ENCODE data around the gene BEST2. TPM values are rescaled to one million over a fixed set of nuclear protein-coding genes. Genes with fewer than 3 reads are reported as not detected.

Gene BEST2
- total RNA-seq, 1 experiment from 2014 or later: 3.3 TPM

DNA sequence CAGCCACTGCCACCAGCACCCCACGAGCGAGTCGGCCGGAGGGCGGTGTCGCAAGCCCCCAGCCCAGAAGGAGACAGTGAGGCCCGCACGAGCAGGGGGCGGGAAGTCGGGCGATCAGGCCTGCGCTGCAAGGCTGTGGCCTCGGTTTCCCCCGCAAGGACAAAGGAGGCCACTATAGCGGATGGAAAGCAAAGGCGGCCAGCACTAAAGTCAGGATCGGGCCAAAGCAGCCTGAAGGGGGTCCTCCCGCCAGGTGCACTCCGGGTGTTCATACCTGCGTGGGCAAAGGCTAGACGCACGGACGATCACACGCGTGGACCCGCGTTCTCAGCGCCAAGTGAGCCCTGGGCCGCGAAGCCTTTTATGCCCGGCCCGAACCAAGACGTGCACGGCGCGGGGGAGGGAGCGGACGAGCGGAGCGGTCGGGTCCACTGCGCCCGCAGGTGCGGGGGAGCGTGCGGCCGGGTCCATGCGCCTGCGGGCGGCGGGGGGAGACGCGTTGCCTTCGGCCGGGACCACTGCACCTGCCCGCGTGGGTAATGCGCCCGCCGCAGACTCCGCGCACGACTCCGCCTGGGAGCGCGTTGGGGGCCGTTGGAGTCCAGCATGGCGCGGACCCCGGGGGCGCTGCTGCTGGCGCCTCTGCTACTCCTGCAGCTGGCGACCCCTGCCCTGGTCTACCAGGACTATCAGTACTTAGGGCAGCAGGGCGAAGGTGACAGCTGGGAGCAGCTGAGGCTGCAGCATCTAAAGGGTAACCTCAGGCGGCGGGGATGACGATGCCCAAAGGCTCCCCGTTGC, 50.1 kb downstream of the BEST2 start, which contains the start of the genes PRDX2 and THSD8 (continued):
- TF ChIP-seq, protein P1, sequence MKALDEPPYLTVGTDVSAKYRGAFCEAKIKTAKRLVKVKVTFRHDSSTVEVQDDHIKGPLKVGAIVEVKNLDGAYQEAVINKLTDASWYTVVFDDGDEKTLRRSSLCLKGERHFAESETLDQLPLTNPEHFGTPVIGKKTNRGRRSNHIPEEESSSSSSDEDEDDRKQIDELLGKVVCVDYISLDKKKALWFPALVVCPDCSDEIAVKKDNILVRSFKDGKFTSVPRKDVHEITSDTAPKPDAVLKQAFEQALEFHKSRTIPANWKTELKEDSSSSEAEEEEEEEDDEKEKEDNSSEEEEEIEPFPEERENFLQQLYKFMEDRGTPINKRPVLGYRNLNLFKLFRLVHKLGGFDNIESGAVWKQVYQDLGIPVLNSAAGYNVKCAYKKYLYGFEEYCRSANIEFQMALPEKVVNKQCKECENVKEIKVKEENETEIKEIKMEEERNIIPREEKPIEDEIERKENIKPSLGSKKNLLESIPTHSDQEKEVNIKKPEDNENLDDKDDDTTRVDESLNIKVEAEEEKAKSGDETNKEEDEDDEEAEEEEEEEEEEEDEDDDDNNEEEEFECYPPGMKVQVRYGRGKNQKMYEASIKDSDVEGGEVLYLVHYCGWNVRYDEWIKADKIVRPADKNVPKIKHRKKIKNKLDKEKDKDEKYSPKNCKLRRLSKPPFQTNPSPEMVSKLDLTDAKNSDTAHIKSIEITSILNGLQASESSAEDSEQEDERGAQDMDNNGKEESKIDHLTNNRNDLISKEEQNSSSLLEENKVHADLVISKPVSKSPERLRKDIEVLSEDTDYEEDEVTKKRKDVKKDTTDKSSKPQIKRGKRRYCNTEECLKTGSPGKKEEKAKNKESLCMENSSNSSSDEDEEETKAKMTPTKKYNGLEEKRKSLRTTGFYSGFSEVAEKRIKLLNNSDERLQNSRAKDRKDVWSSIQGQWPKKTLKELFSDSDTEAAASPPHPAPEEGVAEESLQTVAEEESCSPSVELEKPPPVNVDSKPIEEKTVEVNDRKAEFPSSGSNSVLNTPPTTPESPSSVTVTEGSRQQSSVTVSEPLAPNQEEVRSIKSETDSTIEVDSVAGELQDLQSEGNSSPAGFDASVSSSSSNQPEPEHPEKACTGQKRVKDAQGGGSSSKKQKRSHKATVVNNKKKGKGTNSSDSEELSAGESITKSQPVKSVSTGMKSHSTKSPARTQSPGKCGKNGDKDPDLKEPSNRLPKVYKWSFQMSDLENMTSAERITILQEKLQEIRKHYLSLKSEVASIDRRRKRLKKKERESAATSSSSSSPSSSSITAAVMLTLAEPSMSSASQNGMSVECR (CRISPR knock-in tag; IDR thresholded peaks at IDR 0.05; ENCODE audit: borderline replicate concordance): peak; percentile 75; the same call in 1 of the 2 replicates
- TF ChIP-seq, protein P2, sequence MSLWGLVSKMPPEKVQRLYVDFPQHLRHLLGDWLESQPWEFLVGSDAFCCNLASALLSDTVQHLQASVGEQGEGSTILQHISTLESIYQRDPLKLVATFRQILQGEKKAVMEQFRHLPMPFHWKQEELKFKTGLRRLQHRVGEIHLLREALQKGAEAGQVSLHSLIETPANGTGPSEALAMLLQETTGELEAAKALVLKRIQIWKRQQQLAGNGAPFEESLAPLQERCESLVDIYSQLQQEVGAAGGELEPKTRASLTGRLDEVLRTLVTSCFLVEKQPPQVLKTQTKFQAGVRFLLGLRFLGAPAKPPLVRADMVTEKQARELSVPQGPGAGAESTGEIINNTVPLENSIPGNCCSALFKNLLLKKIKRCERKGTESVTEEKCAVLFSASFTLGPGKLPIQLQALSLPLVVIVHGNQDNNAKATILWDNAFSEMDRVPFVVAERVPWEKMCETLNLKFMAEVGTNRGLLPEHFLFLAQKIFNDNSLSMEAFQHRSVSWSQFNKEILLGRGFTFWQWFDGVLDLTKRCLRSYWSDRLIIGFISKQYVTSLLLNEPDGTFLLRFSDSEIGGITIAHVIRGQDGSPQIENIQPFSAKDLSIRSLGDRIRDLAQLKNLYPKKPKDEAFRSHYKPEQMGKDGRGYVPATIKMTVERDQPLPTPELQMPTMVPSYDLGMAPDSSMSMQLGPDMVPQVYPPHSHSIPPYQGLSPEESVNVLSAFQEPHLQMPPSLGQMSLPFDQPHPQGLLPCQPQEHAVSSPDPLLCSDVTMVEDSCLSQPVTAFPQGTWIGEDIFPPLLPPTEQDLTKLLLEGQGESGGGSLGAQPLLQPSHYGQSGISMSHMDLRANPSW (CRISPR knock-in tag; conservative IDR thresholded peaks at IDR 0.05; ENCODE audit: low read depth): no peak
- TF ChIP-seq, protein P3, sequence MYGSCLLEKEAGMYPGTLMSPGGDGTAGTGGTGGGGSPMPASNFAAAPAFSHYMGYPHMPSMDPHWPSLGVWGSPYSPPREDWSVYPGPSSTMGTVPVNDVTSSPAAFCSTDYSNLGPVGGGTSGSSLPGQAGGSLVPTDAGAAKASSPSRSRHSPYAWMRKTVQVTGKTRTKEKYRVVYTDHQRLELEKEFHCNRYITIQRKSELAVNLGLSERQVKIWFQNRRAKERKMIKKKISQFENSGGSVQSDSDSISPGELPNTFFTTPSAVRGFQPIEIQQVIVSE (CRISPR knock-in tag; IDR thresholded peaks at IDR 0.05; ENCODE audit: borderline replicate concordance): no peak
- TF ChIP-seq, protein P4, sequence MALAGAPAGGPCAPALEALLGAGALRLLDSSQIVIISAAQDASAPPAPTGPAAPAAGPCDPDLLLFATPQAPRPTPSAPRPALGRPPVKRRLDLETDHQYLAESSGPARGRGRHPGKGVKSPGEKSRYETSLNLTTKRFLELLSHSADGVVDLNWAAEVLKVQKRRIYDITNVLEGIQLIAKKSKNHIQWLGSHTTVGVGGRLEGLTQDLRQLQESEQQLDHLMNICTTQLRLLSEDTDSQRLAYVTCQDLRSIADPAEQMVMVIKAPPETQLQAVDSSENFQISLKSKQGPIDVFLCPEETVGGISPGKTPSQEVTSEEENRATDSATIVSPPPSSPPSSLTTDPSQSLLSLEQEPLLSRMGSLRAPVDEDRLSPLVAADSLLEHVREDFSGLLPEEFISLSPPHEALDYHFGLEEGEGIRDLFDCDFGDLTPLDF (CRISPR knock-in tag; IDR thresholded peaks at IDR 0.05): no peak
- TF ChIP-seq FOXP1 (CRISPR knock-in tag; IDR thresholded peaks at IDR 0.05; ENCODE audit: borderline replicate concordance): peak; percentile 73
- TF ChIP-seq, protein P5, sequence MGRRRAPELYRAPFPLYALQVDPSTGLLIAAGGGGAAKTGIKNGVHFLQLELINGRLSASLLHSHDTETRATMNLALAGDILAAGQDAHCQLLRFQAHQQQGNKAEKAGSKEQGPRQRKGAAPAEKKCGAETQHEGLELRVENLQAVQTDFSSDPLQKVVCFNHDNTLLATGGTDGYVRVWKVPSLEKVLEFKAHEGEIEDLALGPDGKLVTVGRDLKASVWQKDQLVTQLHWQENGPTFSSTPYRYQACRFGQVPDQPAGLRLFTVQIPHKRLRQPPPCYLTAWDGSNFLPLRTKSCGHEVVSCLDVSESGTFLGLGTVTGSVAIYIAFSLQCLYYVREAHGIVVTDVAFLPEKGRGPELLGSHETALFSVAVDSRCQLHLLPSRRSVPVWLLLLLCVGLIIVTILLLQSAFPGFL (CRISPR knock-in tag; IDR thresholded peaks at IDR 0.05; ENCODE audit: borderline replicate concordance): 0 out of 2 replicates have a peak, but pooled peaks have one; percentile 8
- TF ChIP-seq MXD4 (CRISPR knock-in tag; IDR thresholded peaks at IDR 0.05; ENCODE audit: borderline replicate concordance): no peak
- TF ChIP-seq, protein P6, sequence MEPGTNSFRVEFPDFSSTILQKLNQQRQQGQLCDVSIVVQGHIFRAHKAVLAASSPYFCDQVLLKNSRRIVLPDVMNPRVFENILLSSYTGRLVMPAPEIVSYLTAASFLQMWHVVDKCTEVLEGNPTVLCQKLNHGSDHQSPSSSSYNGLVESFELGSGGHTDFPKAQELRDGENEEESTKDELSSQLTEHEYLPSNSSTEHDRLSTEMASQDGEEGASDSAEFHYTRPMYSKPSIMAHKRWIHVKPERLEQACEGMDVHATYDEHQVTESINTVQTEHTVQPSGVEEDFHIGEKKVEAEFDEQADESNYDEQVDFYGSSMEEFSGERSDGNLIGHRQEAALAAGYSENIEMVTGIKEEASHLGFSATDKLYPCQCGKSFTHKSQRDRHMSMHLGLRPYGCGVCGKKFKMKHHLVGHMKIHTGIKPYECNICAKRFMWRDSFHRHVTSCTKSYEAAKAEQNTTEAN (CRISPR knock-in tag; IDR thresholded peaks at IDR 0.05): no peak
- TF ChIP-seq GRHL2 (CRISPR knock-in tag; IDR thresholded peaks at IDR 0.05; ENCODE audit: insufficient replicate concordance, severe bottlenecking): no peak
- TF ChIP-seq ZNF317 (CRISPR knock-in tag; IDR thresholded peaks at IDR 0.05; ENCODE audit: borderline replicate concordance, low read depth): no peak
- TF ChIP-seq, protein P7, sequence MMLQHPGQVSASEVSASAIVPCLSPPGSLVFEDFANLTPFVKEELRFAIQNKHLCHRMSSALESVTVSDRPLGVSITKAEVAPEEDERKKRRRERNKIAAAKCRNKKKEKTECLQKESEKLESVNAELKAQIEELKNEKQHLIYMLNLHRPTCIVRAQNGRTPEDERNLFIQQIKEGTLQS (CRISPR knock-in tag; conservative IDR thresholded peaks at IDR 0.05): no peak
- no peak for TF ChIP-seq ZNF121 (CRISPR knock-in tag; IDR thresholded peaks at IDR 0.05)
- TF ChIP-seq NFE2L1 (CRISPR knock-in tag; IDR thresholded peaks at IDR 0.05): no peak; the same call in 1 of the 2 replicates
- TF ChIP-seq ZNF416 (CRISPR knock-in tag; IDR thresholded peaks at IDR 0.05): no peak
- TF ChIP-seq OVOL2 (CRISPR knock-in tag; IDR thresholded peaks at IDR 0.05; ENCODE audit: borderline replicate concordance): no peak
- TF ChIP-seq TEAD1 (CRISPR knock-in tag; IDR thresholded peaks at IDR 0.05): peak; percentile 78
- TF ChIP-seq, protein P8, sequence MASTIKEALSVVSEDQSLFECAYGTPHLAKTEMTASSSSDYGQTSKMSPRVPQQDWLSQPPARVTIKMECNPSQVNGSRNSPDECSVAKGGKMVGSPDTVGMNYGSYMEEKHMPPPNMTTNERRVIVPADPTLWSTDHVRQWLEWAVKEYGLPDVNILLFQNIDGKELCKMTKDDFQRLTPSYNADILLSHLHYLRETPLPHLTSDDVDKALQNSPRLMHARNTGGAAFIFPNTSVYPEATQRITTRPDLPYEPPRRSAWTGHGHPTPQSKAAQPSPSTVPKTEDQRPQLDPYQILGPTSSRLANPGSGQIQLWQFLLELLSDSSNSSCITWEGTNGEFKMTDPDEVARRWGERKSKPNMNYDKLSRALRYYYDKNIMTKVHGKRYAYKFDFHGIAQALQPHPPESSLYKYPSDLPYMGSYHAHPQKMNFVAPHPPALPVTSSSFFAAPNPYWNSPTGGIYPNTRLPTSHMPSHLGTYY (CRISPR knock-in tag; IDR thresholded peaks at IDR 0.05): no peak
- TF ChIP-seq, protein P9, sequence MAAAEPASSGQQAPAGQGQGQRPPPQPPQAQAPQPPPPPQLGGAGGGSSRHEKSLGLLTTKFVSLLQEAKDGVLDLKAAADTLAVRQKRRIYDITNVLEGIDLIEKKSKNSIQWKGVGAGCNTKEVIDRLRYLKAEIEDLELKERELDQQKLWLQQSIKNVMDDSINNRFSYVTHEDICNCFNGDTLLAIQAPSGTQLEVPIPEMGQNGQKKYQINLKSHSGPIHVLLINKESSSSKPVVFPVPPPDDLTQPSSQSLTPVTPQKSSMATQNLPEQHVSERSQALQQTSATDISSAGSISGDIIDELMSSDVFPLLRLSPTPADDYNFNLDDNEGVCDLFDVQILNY (CRISPR knock-in tag; IDR thresholded peaks at IDR 0.05): 0 out of 2 replicates have a peak, but pooled peaks have one; percentile 72
- TF ChIP-seq SP1 (CRISPR knock-in tag; conservative IDR thresholded peaks at IDR 0.05): peak; percentile 44
- TF ChIP-seq ZNF396 (CRISPR knock-in tag; IDR thresholded peaks at IDR 0.05; ENCODE audit: borderline replicate concordance): no peak

Measured in WTC11 (cell line).